ENCODE results near the gene SLC39A1. TPM values are rescaled to one million over a fixed set of nuclear protein-coding genes. Genes with fewer than 3 reads are reported as not detected.

SLC39A1 gene
- total RNA-seq, 6 donors from 2014 or later: 41.9 to 145 (median 102) TPM

DNA sequence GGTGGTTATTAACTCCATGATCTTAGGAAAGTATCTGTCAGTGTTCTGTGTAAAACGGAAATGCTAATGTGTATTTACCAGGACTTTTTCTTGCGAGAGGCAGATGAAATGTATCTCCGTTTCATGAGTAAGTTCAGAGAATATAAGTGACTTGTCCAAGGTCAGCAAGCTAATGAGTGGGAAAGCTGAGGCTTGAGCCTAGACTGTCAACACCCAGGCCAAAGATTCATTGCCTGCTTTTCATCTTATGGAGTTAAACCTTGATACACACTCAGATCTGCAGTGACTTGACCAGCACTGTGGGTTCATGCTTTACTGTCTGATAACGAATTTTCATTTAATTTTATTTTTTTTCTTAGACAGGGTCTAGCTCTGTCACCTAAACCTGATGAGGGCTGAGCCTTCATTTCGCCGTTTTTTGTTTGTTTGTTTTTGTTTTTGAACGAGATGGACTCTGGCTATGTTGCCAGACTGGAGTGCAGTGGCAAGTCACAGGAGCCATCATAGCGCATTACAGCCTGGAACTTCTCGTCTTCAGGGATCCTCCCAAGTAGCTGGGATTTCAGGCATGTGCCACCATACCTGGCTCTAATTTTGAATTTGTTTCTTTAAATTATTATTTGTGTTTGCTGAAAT is 15.1 kb upstream of the SLC39A1 start:
- peaks cover 3 to 49% (median 29%) of the 10 kb centered on the region in 4 donors for H3K36me3 ChIP-seq
- H3K9me3 ChIP-seq: no peaks in the 10 kb centered on the region
- H3K27ac ChIP-seq: peak overlapping the region; percentile 86 to 96 (median 93)
- H3K4me3 ChIP-seq: peak overlapping the region in 3 of 4 donors; percentile 63 to 74 (median 70)
- TF ChIP-seq EP300 (IDR thresholded peaks at IDR 0.05): no peak
- TF ChIP-seq POLR2AphosphoS5 (IDR thresholded peaks at IDR 0.05): no peak
- TF ChIP-seq POLR2A (IDR thresholded peaks at IDR 0.05): no peak
- TF ChIP-seq CTCF (IDR thresholded peaks at IDR 0.05): no peak
- peaks cover 14 to 22% (median 18%) of the 10 kb centered on the region in 4 donors for H3K4me1 ChIP-seq
- no peaks in the 10 kb centered on the region for H3K27me3 ChIP-seq
- ATAC-seq (ENCODE audit: low FRiP score in 2 of 2) (no peak), DNase-seq (no peak)
- 66 to 70% methylated on average over 9 of the region's 9 CpGs for WGBS, 2 donors

GRCh38 chr1:153977250-153978240 is 14.2 kb upstream of the SLC39A1 start, which contains the start of gene JTB:
JTB (minus strand) TSS chr1:153977674; CDS start chr1:153977252, 422 bp downstream.
- Histone ChIP-seq H3K27ac (peak within 1 kb of the TSS; percentile 86 to 96 (median 93)), H3K27me3 (no peaks in the 10 kb centered on the region), H3K4me3 (peak within 1 kb of the TSS; percentile 63 to 93 (median 72)), H3K36me3 (peaks cover 3 to 54% (median 27%) of the 10 kb centered on the region in 4 donors), H3K4me1 (peaks cover 14 to 22% (median 18%) of the 10 kb centered on the region in 4 donors), H3K9me3 (no peaks in the 10 kb centered on the region)
- TF ChIP-seq POLR2AphosphoS5 (IDR thresholded peaks at IDR 0.05) (peak; percentile 83 to 97), CTCF (IDR thresholded peaks at IDR 0.05) (peak in 3 of 6 experiments; percentile 8 to 17 (median 15)), POLR2A (IDR thresholded peaks at IDR 0.05) (peak; percentile 70 to 98 (median 88)), EP300 (IDR thresholded peaks at IDR 0.05) (no peak)
- 1% methylated on average over 9 to 50 of the region's 75 CpGs for WGBS, 2 donors
- DNase-seq (peak; percentile 92 to 97), ATAC-seq (ENCODE audit: low FRiP score in 2 of 2) (peak; percentile 94 to 98)

GRCh38 chr1:153976819-153977249 is 13.5 kb upstream of the SLC39A1 start:
- WGBS, 2 donors: 0 to 1% methylated on average over 13 to 16 of the region's 16 CpGs

GRCh38 chr1:153973525-153973924 is 10.2 kb upstream of the SLC39A1 start:
- H3K4me3 ChIP-seq: no peak overlapping the region
- no peaks in the 10 kb centered on the region for H3K9me3 ChIP-seq
- H3K27me3 ChIP-seq: no peaks in the 10 kb centered on the region
- TF ChIP-seq POLR2A (IDR thresholded peaks at IDR 0.05): no peak
- TF ChIP-seq POLR2AphosphoS5 (IDR thresholded peaks at IDR 0.05): no peak
- TF ChIP-seq EP300 (IDR thresholded peaks at IDR 0.05): no peak
- TF ChIP-seq CTCF (IDR thresholded peaks at IDR 0.05): no peak
- WGBS, 2 donors: 83 to 86% methylated on average over 6 to 7 of the region's 7 CpGs
- DNase-seq (no peak), ATAC-seq (ENCODE audit: low FRiP score in 2 of 2) (no peak)
- H3K27ac ChIP-seq: no peak overlapping the region
- H3K36me3 ChIP-seq: peaks cover 3 to 34% (median 25%) of the 10 kb centered on the region in 4 donors
- peaks cover 17 to 26% (median 20%) of the 10 kb centered on the region in 4 donors for H3K4me1 ChIP-seq

More at GRCh38 chr1:153976819-153977249, 13.5 kb upstream of the SLC39A1 start:
- H3K9me3 ChIP-seq: no peaks in the 10 kb centered on the region
- no peak for DNase-seq
- H3K4me1 ChIP-seq: peaks cover 14 to 22% (median 18%) of the 10 kb centered on the region in 4 donors
- peak overlapping the region; percentile 86 to 96 (median 93) for H3K27ac ChIP-seq
- no peaks in the 10 kb centered on the region for H3K27me3 ChIP-seq
- peaks cover 3 to 47% (median 25%) of the 10 kb centered on the region in 4 donors for H3K36me3 ChIP-seq
- peak overlapping the region; percentile 63 to 93 (median 72) for H3K4me3 ChIP-seq
- peak in 1 of 2 donors; percentile 19 for ATAC-seq (ENCODE audit: low FRiP score in 2 of 2)
- TF ChIP-seq CTCF (IDR thresholded peaks at IDR 0.05): no peak

All from upper lobe of left lung (tissue), 6 donors.